ENCODE measurements around the gene ITPR3. TPM values are rescaled to one million over a fixed set of nuclear protein-coding genes. Genes with fewer than 3 reads are reported as not detected.

Gene ITPR3
- total and polyA plus RNA-seq, 2 of the 13 experiments (the other 11 are each of a cell fraction or from before 2014, with no cell fraction given), result 3.8 to 21.4 TPM

DNA sequence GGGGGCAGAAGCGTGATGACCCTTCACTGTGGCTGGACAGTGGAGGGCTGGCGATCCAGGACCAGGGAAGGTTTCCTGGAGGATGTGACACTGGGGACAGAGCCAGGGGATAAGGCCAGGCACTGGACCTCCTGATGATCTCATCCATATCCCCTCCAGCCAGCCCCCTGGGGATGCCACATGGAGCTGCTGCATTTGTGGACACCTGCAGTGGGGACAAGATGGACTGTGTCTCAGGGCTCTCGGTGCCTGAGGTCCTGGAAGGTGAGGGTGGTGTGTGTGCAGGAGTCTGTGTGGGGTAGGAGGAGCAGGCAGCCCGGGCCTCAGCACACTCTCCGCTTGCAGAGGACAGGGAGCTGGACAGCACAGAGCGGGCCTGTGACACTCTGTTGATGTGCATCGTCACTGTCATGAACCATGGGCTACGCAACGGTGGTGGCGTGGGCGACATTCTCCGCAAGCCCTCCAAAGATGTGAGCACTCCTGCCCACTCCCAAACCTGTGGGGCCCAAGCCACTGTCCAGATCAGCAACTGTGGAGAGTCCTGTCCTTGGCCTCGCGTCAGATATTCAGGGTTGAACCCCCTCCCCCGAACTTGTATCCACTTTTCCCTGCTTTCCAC lies 70.4 kb downstream of the ITPR3 start:
- DNase-seq (ENCODE audit: low spot score) (no peak), FAIRE-seq (no peak), ATAC-seq (0 out of 3 replicates have a peak, but pooled peaks have one; percentile 4)
- H3K9ac ChIP-seq (ENCODE audit: insufficient read depth, low read depth, low read length), result no peak overlapping the region
- in situ Hi-C loops (cut with HindIII; ENCODE audit: extremely low pct_ligation_motif_present, low pct_unique_long_range_greater_than_20kb), result no loop called here
- H3K4me1 ChIP-seq (ENCODE audit: insufficient read depth, low read length), result no peaks in the 10 kb centered on the region
- intact Hi-C loops (cut with micrococcal nuclease; ENCODE audit: unreplicated experiment), result no loop called here
- no peaks in the 10 kb centered on the region for H3K27me3 ChIP-seq (ENCODE audit: control insufficient read depth in 1 of 2, insufficient read depth in 2 of 2, low read length in 2 of 2)
- H3K4me2 ChIP-seq (ENCODE audit: low read depth, low read length), result no peak overlapping the region
- TF ChIP-seq AGO2 (optimal IDR thresholded peaks at IDR 0.05; ENCODE audit: low read depth, low read length), result peak; percentile 64
- TF ChIP-seq NONO (IDR thresholded peaks at IDR 0.05), result no peak
- no peak for TF ChIP-seq NONO (CRISPR knock-in tag; conservative IDR thresholded peaks at IDR 0.05)
- H3K27ac ChIP-seq (ENCODE audit: extremely low read length, insufficient read depth, low read length), result no peak overlapping the region
- CTCF ChIA-PET (ENCODE audit: low intra/inter-chr PET ratio, low total read pairs), result no interaction called here
- POLR2A ChIA-PET, result interaction anchor here (0.6 to 2.8 kb wide), 3 partner anchors 11 to 57 kb away, joined by 3 to 11 read pairs (median 3); partner anchors contain the start of gene UQCC2
- 93% methylated on average over 14 of the region's 15 CpGs for WGBS (ENCODE audit: low lambda C conversion rate)
- H3K9me3 ChIP-seq (ENCODE audit: low read length), result no peaks in the 10 kb centered on the region
- H3K79me2 ChIP-seq (ENCODE audit: insufficient read depth, low read length), result no peaks in the 10 kb centered on the region
- H4K20me1 ChIP-seq (ENCODE audit: insufficient read depth, low read length), result no peaks in the 10 kb centered on the region; the same call in 1 of the 2 replicates
- peaks cover 29 to 41% of the 10 kb centered on the region in 2 experiments; a peak in 4 of 5 replicates for H3K36me3 ChIP-seq (replicated peaks in 1 of 2; ENCODE audit: control insufficient read depth in 1 of 2, insufficient read depth in 2 of 2, low read length in 2 of 2)
- no TSS peak for BruUV-seq (replicated peaks)
- H3K4me3 ChIP-seq (replicated peaks in 1 of 3; ENCODE audit: insufficient read depth in 1 of 3, low read depth in 2 of 3, low read length in 3 of 3), result no peak overlapping the region
- no peak overlapping the region for H2AFZ ChIP-seq (ENCODE audit: low read length)

DNA sequence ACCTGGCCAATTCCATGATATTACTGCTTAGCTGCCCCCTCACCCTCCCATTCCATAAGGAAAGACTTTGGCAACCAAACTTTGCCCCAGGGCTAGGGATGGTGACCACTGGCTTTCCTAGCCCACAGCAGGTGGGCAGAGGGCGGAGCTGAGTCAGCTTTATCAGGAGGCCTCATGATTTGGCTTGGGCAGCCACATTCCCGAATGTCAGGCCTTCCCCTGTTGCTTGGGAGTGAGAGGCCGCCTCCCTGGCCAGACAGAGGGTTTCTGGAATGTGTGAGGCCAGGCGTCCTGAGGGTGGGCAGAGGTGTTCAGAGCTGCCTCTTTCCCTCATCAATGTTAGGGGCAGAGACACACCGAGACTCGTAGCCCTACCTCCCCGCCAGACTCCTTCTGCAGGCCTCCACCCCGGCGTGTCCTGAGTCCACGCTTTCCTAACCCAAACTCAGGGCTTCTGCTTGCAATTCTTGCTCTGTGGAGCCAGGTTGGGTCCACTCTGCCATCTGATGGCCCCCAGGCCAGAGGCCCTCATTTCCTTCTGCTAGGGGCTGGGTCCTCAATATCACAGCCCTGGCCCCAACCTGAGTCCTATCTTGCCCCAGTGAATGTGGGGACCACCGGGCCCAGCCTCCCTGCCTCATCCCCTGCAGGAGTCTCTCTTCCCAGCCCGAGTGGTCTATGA lies 71.1 kb downstream of the ITPR3 start:
- TF ChIP-seq MAFK (conservative IDR thresholded peaks at IDR 0.05 in 1 of 2, IDR thresholded peaks at IDR 0.05 in 1 of 2; ENCODE audit: low read length in 2 of 2), result peak; percentile 82 to 84
- TF ChIP-seq FOXK2 (IDR thresholded peaks at IDR 0.05), result no peak
- peak; percentile 74 for TF ChIP-seq MAFF (IDR thresholded peaks at IDR 0.05; ENCODE audit: low read depth, low read length)
- Histone ChIP-seq H3K9ac (ENCODE audit: insufficient read depth, low read depth, low read length) (no peak overlapping the region), H3K27ac (ENCODE audit: extremely low read length, insufficient read depth, low read length) (no peak overlapping the region), H3K4me3 (replicated peaks in 1 of 3; ENCODE audit: insufficient read depth in 1 of 3, low read depth in 2 of 3, low read length in 3 of 3) (no peak overlapping the region), H3K36me3 (replicated peaks in 1 of 2; ENCODE audit: control insufficient read depth in 1 of 2, insufficient read depth in 2 of 2, low read length in 2 of 2) (peaks cover 32 to 47% of the 10 kb centered on the region in 2 experiments; a peak in 4 of 5 replicates), H2AFZ (ENCODE audit: low read length) (no peak overlapping the region), H3K4me2 (ENCODE audit: low read depth, low read length) (no peak overlapping the region), H3K79me2 (ENCODE audit: insufficient read depth, low read length) (no peaks in the 10 kb centered on the region), H4K20me1 (ENCODE audit: insufficient read depth, low read length) (no peaks in the 10 kb centered on the region; the same call in 1 of the 2 replicates), H3K27me3 (ENCODE audit: control insufficient read depth in 1 of 2, insufficient read depth in 2 of 2, low read length in 2 of 2) (no peaks in the 10 kb centered on the region), H3K9me3 (ENCODE audit: low read length) (no peaks in the 10 kb centered on the region), H3K4me1 (ENCODE audit: insufficient read depth, low read length) (no peaks in the 10 kb centered on the region)
- ChIA-PET CTCF (ENCODE audit: low intra/inter-chr PET ratio, low total read pairs) (no interaction called here), POLR2A (interaction anchor here (0.6 to 2.8 kb wide), 4 partner anchors 12 to 102 kb away, joined by 3 to 11 read pairs (median 6); partner anchors contain the start of gene UQCC2)
- intact Hi-C loops (cut with micrococcal nuclease; ENCODE audit: unreplicated experiment) (no loop called here), in situ Hi-C loops (cut with HindIII; ENCODE audit: extremely low pct_ligation_motif_present, low pct_unique_long_range_greater_than_20kb) (no loop called here)
- no peak for DNase-seq (ENCODE audit: low spot score)
- no peak for FAIRE-seq
- ATAC-seq, result no peak
- 90% methylated on average over 12 of the region's 12 CpGs for WGBS (ENCODE audit: low lambda C conversion rate)
- BruUV-seq (replicated peaks), result no TSS peak

Data from HepG2 (cell line).